Suprapubic skin (tissue), 4 donors: ENCODE measurements around the gene WWTR1.

ENCODE experiments used
- CTCF ChIP-seq, 2 donors: fragments of 200-600 bp in 1 of 2; fragments of 450-650 bp in 1 of 2; sonication (generic) in 1 of 2; IDR thresholded peaks; one replicate each; pipeline ENCODE4 v1.5.1; 2016 to 2019; ENCODE audit warnings: antibody characterized with exemption in 2 of 2, mild to moderate bottlenecking in 1 of 2, moderate library complexity in 1 of 2
- EP300 ChIP-seq: sonication (generic); formaldehyde crosslinking; IDR thresholded peaks from one replicate; pipeline ENCODE4 v1.6.1; 2017; ENCODE audit warnings: antibody characterized with exemption
- POLR2A ChIP-seq, 2 donors: fragments of 450-650 bp; IDR thresholded peaks; one replicate each; pipeline ENCODE4 v1.6.1; 2017; ENCODE audit warnings: antibody characterized with exemption in 2 of 2, mild to moderate bottlenecking in 2 of 2, moderate library complexity in 2 of 2
- POLR2AphosphoS5 ChIP-seq, 3 donors: sonication (generic); formaldehyde crosslinking; IDR thresholded peaks; one replicate each; pipeline ENCODE4 v1.6.1; 2017; ENCODE audit warnings: antibody characterized with exemption in 3 of 3

- TF ChIP-seq CTCF (IDR thresholded peaks at IDR 0.05), result no peak
- TF ChIP-seq POLR2AphosphoS5 (IDR thresholded peaks at IDR 0.05), result no peak
- TF ChIP-seq POLR2A (IDR thresholded peaks at IDR 0.05), result no peak
- no peak for TF ChIP-seq EP300
Observed at GRCh38 chr3:149506965-149507364, 150.9 kb downstream of the WWTR1 start.
